Upper lobe of right lung (tissue), 1 donor: ENCODE results near the gene MBD2. TPM values are rescaled to one million over a fixed set of nuclear protein-coding genes. Genes with fewer than 3 reads are reported as not detected.
A peak's percentile ranks its signal among the peaks of the same experiment; 100 is the strongest.
"Not testable (repeated sequence)": the region's sequence is repeated elsewhere in the genome, so short reads cannot be mapped to it uniquely, and the experiment has no call there.

ENCODE experiments used
- ATAC-seq: fragments of 200-7000 bp; cut with Tn5 transposase; one replicate; pipeline ENCODE4 v1.9.1; 2020; ENCODE audit warnings: mild to moderate bottlenecking, moderate library complexity
- DNase-seq: peaks from one replicate; pipeline ENCODE4 v3.0.0-alpha.2; 2020
- H3K27ac ChIP-seq: fragments of 200-600 bp; one replicate; pipeline ENCODE4 v1.8.0; 2022
- H3K27me3 ChIP-seq: fragments of 200-600 bp; one replicate; pipeline ENCODE4 v1.8.0; 2022; ENCODE audit warnings: mild to moderate bottlenecking
- H3K36me3 ChIP-seq: fragments of 200-600 bp; one replicate; pipeline ENCODE4 v1.8.0; 2022
- H3K4me1 ChIP-seq: fragments of 200-600 bp; one replicate; pipeline ENCODE4 v1.8.0; 2022
- H3K4me3 ChIP-seq: fragments of 200-600 bp; one replicate; pipeline ENCODE4 v1.8.0; 2022; ENCODE audit warnings: mild to moderate bottlenecking
- H3K9me3 ChIP-seq: fragments of 200-600 bp; one replicate; pipeline ENCODE4 v1.8.0; 2022
- intact Hi-C: fragments of 100-400 bp; cut with DNase I; formaldehyde crosslinking; loops from one replicate; pipeline ENCODE4 v1.11.0; 2022
- total RNA-seq: library from RNA; stranded (reverse); fragmentation: NEBNext Ultra II Directional; extraction: Animal tissue kit (Norgen Biotek cat#: 25700); gene quantifications from one replicate; pipeline ENCODE4 v1.2.1, GENCODE V29; 2021
- TF ChIP-seq, protein P1 (sequence below): fragments of 200-600 bp; IDR thresholded peaks from one replicate; pipeline ENCODE4 v1.8.0; 2022; ENCODE audit warnings: antibody characterized with exemption
- donor health status: DM: no; HTN: yes; CAD: no; lungs with severe emphysema.

The MBD2 gene
- total RNA-seq, 1 donor from 2014 or later = 78.4 TPM

DNA sequence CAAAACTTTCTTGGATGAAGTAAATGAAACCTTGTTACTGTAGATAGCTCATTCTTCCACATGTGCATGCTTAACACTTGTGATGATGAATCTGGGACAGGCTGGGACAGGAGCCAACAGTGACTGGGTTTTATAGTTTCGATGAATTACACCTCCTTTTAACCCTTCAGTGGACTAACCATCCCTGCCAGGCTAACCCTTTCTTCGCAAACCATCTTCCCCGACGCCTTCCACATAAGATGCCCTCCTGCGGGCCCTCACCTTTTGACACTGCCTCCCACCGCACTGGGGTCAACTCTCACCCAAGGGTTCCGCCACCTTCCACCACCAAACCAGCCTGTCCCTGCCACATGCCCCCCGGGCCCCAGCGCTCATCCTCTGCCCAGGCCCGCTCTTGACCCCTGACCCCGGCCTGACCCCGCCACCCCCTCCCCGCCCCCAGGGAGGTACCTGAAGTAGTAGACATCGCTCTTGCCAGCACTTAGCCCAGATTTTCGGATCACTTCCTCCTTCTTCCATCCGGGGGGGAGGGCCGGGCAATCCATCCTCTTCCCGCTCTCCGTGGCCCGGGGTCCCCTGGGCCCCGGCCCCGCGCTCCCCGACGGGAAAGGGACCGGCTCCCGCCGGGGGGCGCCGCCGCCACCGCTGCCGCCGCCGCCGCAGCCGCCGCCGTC is 764 bp downstream of the MBD2 start:
- ATAC-seq (peak; percentile 20), DNase-seq (peak; percentile 73)
- H3K27me3 ChIP-seq = no peaks in the 10 kb centered on the region
- peak overlapping the region; percentile 71 for H3K4me3 ChIP-seq
- TF ChIP-seq, protein P1, sequence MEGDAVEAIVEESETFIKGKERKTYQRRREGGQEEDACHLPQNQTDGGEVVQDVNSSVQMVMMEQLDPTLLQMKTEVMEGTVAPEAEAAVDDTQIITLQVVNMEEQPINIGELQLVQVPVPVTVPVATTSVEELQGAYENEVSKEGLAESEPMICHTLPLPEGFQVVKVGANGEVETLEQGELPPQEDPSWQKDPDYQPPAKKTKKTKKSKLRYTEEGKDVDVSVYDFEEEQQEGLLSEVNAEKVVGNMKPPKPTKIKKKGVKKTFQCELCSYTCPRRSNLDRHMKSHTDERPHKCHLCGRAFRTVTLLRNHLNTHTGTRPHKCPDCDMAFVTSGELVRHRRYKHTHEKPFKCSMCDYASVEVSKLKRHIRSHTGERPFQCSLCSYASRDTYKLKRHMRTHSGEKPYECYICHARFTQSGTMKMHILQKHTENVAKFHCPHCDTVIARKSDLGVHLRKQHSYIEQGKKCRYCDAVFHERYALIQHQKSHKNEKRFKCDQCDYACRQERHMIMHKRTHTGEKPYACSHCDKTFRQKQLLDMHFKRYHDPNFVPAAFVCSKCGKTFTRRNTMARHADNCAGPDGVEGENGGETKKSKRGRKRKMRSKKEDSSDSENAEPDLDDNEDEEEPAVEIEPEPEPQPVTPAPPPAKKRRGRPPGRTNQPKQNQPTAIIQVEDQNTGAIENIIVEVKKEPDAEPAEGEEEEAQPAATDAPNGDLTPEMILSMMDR = no peak
- H3K9me3 ChIP-seq = no peaks in the 10 kb centered on the region
- H3K4me1 ChIP-seq = peaks cover 27% of the 10 kb centered on the region
- peak overlapping the region; percentile 80 for H3K27ac ChIP-seq
- intact Hi-C loops = no loop called here
- H3K36me3 ChIP-seq = no peaks in the 10 kb centered on the region

DNA sequence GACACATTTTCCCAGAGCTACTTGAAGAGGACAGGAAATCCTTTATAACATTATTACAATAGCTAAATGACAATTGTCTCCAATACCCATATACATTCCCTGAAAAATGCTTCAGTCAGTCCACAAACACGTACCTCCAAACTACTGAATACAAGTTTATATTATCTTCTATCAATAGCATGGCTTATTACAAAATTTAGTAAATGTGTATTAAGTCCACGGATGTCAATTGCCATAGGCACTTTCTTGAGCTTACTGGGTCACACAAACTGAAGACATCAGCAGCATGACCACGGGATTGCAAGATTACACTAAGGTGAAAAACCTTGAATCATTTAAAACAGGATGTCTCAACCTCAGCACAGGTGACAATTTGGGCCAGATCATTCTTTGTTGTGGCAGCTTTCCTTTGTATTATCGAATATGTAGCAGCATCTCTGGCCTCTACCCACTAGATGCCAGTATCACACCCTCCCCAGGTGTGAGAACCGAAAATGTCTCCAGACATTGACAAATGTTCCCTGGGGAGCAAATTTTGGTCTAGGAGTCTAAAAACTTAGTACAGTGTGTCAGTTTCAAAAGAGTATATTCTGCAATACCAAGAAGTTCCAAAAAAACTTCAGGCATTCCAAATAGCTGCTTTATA is 1.4 kb downstream of the MBD2 start:
- ATAC-seq = no peak
- Histone ChIP-seq H3K27me3 (no peaks in the 10 kb centered on the region), H3K4me3 (peak overlapping the region; percentile 71), H3K9me3 (no peaks in the 10 kb centered on the region), H3K4me1 (peaks cover 30% of the 10 kb centered on the region), H3K27ac (peak overlapping the region; percentile 80), H3K36me3 (no peaks in the 10 kb centered on the region)
- TF ChIP-seq, protein P1 = peak; percentile 25
- intact Hi-C loops = no loop called here
- no peak for DNase-seq

- no peak for ATAC-seq
- intact Hi-C loops = no loop called here
- no peaks in the 10 kb centered on the region for H3K9me3 ChIP-seq
- H3K36me3 ChIP-seq = no peaks in the 10 kb centered on the region
- DNase-seq = no peak
- H3K27ac ChIP-seq = no peak overlapping the region
- H3K4me3 ChIP-seq = no peak overlapping the region
- peaks cover 36% of the 10 kb centered on the region for H3K4me1 ChIP-seq
- no peaks in the 10 kb centered on the region for H3K27me3 ChIP-seq
- TF ChIP-seq, protein P1 = no peak
Measured at GRCh38 chr18:54220406-54220805, 4.1 kb downstream of the MBD2 start.

DNA sequence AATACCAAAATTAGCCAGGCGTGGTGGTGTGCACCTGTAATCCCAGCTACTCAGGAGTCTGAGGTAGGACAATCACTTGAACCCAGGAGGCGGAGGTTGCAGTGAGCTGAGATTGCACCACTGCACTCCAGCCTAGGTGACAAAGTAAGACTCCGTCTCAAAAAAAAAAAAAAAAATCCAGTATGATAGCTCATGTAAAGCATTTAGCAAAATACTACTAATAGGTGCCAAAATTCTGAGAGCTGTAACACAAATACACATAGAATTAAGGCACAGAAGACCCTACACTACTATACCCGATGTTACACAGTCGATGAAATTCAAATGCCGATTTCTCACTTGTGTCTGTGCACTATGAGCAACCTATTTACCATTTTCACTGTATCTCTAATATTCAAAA is 5.7 kb downstream of the MBD2 start:
- H3K36me3 ChIP-seq, H3K27ac ChIP-seq, DNase-seq, H3K9me3 ChIP-seq, ATAC-seq, H3K27me3 ChIP-seq, H3K4me3 ChIP-seq, intact Hi-C loops: not testable (repeated sequence)
- peaks cover 36% of the 10 kb centered on the region for H3K4me1 ChIP-seq

GRCh38 chr18:54218299-54218698 is 6.2 kb downstream of the MBD2 start:
- Histone ChIP-seq H3K27ac (no peak overlapping the region), H3K9me3 (no peaks in the 10 kb centered on the region), H3K4me3 (no peak overlapping the region), H3K4me1 (peaks cover 36% of the 10 kb centered on the region), H3K36me3 (no peaks in the 10 kb centered on the region), H3K27me3 (no peaks in the 10 kb centered on the region)
- ATAC-seq = peak; percentile 34
- TF ChIP-seq, protein P1 = no peak
- no peak for DNase-seq
- intact Hi-C loops = no loop called here

DNA sequence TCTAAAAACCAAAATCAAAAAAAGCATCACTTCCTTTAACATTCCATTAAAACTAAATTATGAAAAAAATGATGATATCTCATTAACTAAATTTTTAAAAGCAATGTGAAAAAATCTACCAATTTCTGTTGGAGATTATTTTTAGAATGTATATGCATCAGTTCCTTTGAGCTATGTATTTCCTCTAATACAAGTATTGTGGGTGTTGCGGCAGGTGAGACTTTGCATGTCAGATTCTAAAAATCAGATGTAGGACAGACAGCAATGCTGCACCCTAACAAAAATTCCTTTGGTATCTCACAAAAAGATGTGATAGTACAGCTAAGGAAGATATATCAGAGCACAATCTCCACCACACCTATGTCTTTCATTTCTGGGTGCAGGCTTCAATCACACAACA is 6.8 kb downstream of the MBD2 start:
- H3K27me3 ChIP-seq = no peaks in the 10 kb centered on the region

More for the DNA sequence above, 6.8 kb downstream of the MBD2 start:
- Histone ChIP-seq H3K27ac (no peak overlapping the region), H3K4me3 (no peak overlapping the region), H3K9me3 (no peaks in the 10 kb centered on the region), H3K36me3 (no peaks in the 10 kb centered on the region), H3K4me1 (peaks cover 30% of the 10 kb centered on the region)
- ATAC-seq = no peak
- no peak for DNase-seq
- intact Hi-C loops = no loop called here
- TF ChIP-seq, protein P1 = no peak
